Measurements from ENCODE around the gene PREX1. TPM values are rescaled to one million over a fixed set of nuclear protein-coding genes. Genes with fewer than 3 reads are reported as not detected.

PREX1 gene
- total and polyA plus RNA-seq, 2 of the 4 experiments (the other 2 are of a cell fraction): 0.67 to 0.72 TPM

GRCh38 chr20:48785801-48786200 lies 42.0 kb downstream of the PREX1 start:
- no peak for DNase-seq
- Histone ChIP-seq H4K91ac (ENCODE audit: insufficient read depth, low read depth, low read length) (no peak overlapping the region), H2BK5ac (ENCODE audit: low read depth, low read length, poor library complexity, severe bottlenecking) (no peak overlapping the region), H3K4me3 (ENCODE audit: insufficient read depth, low read depth, low read length) (no peak overlapping the region), H2BK120ac (ENCODE audit: low read depth, low read length) (no peak overlapping the region), H3K9me3 (ENCODE audit: control insufficient read depth, insufficient read depth, low read length) (no peaks in the 10 kb centered on the region), H2AFZ (replicated peaks; ENCODE audit: low read length, poor library complexity) (no peak overlapping the region), H4K5ac (ENCODE audit: low read depth, low read length) (no peak overlapping the region), H2AK5ac (ENCODE audit: low read depth, low read length) (no peak overlapping the region), H4K20me1 (ENCODE audit: insufficient read depth, low read length) (no peaks in the 10 kb centered on the region), H3K4ac (ENCODE audit: low read depth, low read length) (no peak overlapping the region), H3K18ac (ENCODE audit: low read depth, low read length) (no peak overlapping the region), H4K8ac (ENCODE audit: low read depth in 2 of 2, low read length in 2 of 2) (no peak overlapping the region), H3K9me1 (ENCODE audit: insufficient read depth, low read length) (no peaks in the 10 kb centered on the region), H3K36me3 (ENCODE audit: control insufficient read depth, insufficient read depth, low read length) (no peaks in the 10 kb centered on the region), H3K4me1 (ENCODE audit: control insufficient read depth, insufficient read depth, low read length) (peaks cover 2% of the 10 kb centered on the region; the same call in 1 of the 2 replicates), H3K79me1 (ENCODE audit: low read depth in 1 of 2, low read length in 2 of 2) (no peaks in the 10 kb centered on the region), H3K27me3 (ENCODE audit: control insufficient read depth, insufficient read depth, low read length) (peaks cover 7% of the 10 kb centered on the region), H2BK15ac (ENCODE audit: low read depth, low read length) (no peak overlapping the region), H2BK20ac (ENCODE audit: low read depth, low read length) (no peak overlapping the region), H3K14ac (replicated peaks; ENCODE audit: low read depth, low read length) (no peak overlapping the region), H3K23ac (ENCODE audit: low read depth, low read length) (no peak overlapping the region), H3K27ac (ENCODE audit: insufficient read depth, low read length) (no peak overlapping the region), H3K4me2 (ENCODE audit: low read depth, low read length) (no peak overlapping the region), H2AK9ac (replicated peaks; ENCODE audit: low read depth, low read length, poor library complexity) (no peak overlapping the region), H3K56ac (ENCODE audit: extremely low read depth, insufficient read depth, low read length) (no peak overlapping the region), H3K9ac (ENCODE audit: low read depth, low read length) (no peak overlapping the region)
- ChIA-PET POLR2A (ENCODE audit: unreplicated experiment) (no interaction called here), CTCF (no interaction called here)
- TF ChIP-seq POLR2A (IDR thresholded peaks at IDR 0.05; ENCODE audit: low read depth, low read length) (no peak), RAD21 (IDR thresholded peaks at IDR 0.05; ENCODE audit: low read length) (no peak), MAFK (IDR thresholded peaks at IDR 0.05; ENCODE audit: low read depth, low read length) (no peak), MAZ (IDR thresholded peaks at IDR 0.05; ENCODE audit: borderline replicate concordance, low read depth, low read length) (no peak), SMC3 (IDR thresholded peaks at IDR 0.05; ENCODE audit: low read depth, low read length) (no peak), RFX5 (IDR thresholded peaks at IDR 0.05; ENCODE audit: low read depth, low read length) (no peak), RCOR1 (IDR thresholded peaks at IDR 0.05; ENCODE audit: insufficient replicate concordance, low read length) (no peak), MXI1 (IDR thresholded peaks at IDR 0.05; ENCODE audit: borderline replicate concordance, low read depth, low read length) (no peak), NFE2L2 (IDR thresholded peaks at IDR 0.05; ENCODE audit: low read depth, low read length) (no peak), ELK1 (IDR thresholded peaks at IDR 0.05; ENCODE audit: borderline replicate concordance, low read depth, low read length) (no peak), FOS (IDR thresholded peaks at IDR 0.05; ENCODE audit: low read depth, low read length) (no peak), BHLHE40 (IDR thresholded peaks at IDR 0.05; ENCODE audit: low read depth, low read length) (no peak), CEBPB (IDR thresholded peaks at IDR 0.05; ENCODE audit: low read depth, low read length) (no peak), CHD1 (IDR thresholded peaks at IDR 0.05; ENCODE audit: low read depth, low read length) (no peak)
- TF ChIP-seq, protein P1, sequence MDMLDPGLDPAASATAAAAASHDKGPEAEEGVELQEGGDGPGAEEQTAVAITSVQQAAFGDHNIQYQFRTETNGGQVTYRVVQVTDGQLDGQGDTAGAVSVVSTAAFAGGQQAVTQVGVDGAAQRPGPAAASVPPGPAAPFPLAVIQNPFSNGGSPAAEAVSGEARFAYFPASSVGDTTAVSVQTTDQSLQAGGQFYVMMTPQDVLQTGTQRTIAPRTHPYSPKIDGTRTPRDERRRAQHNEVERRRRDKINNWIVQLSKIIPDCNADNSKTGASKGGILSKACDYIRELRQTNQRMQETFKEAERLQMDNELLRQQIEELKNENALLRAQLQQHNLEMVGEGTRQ (IDR thresholded peaks at IDR 0.05; ENCODE audit: low read depth, low read length): no peak
- TF ChIP-seq, protein P2, sequence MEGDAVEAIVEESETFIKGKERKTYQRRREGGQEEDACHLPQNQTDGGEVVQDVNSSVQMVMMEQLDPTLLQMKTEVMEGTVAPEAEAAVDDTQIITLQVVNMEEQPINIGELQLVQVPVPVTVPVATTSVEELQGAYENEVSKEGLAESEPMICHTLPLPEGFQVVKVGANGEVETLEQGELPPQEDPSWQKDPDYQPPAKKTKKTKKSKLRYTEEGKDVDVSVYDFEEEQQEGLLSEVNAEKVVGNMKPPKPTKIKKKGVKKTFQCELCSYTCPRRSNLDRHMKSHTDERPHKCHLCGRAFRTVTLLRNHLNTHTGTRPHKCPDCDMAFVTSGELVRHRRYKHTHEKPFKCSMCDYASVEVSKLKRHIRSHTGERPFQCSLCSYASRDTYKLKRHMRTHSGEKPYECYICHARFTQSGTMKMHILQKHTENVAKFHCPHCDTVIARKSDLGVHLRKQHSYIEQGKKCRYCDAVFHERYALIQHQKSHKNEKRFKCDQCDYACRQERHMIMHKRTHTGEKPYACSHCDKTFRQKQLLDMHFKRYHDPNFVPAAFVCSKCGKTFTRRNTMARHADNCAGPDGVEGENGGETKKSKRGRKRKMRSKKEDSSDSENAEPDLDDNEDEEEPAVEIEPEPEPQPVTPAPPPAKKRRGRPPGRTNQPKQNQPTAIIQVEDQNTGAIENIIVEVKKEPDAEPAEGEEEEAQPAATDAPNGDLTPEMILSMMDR (conservative IDR thresholded peaks at IDR 0.05; ENCODE audit: low read depth, low read length): no peak
- ATAC-seq (ENCODE audit: low read depth): no peak
- no TSS peak for BruUV-seq (replicated peaks)
- intact Hi-C loops (cut with micrococcal nuclease) (no loop called here), in situ Hi-C loops (cut with MboI; ENCODE audit: low sequenced_read_pairs) (loop anchor here (25.0 kb wide), 1 partner anchor 102 kb away; no protein-coding TSS in a partner anchor), dilution Hi-C loops (cut with HindIII; ENCODE audit: low sequenced_read_pairs, unreplicated experiment) (no loop called here)
- WGBS, 2 experiments (ENCODE audit: extremely low coverage in 2 of 2, insufficient read length in 1 of 2): 71% methylated on average over 5 of the region's 8 CpGs; no CpG with 5 or more reads in 1 of the 2 experiments
